Measurements from ENCODE around the gene RHBG. TPM values are rescaled to one million over a fixed set of nuclear protein-coding genes. Genes with fewer than 3 reads are reported as not detected.
"Not testable (repeated sequence)": the region's sequence is repeated elsewhere in the genome, so short reads cannot be mapped to it uniquely, and the experiment has no call there.

The RHBG gene
- total RNA-seq, 1 donor from 2014 or later = not detected

GRCh38 chr1:156365754-156366153 lies 3.3 kb upstream of the RHBG start:
- no peak for DNase-seq

- no peak for DNase-seq
Measured at GRCh38 chr1:156366378-156367166, 2.4 kb upstream of the RHBG start.

GRCh38 chr1:156367383-156368156 lies 1.4 kb upstream of the RHBG start:
- DNase-seq = no peak

GRCh38 chr1:156368157-156368658 lies 803 bp upstream of the RHBG start:
- DNase-seq = no peak

- DNase-seq = not testable (repeated sequence)
Measured at GRCh38 chr1:156369685-156370286, 775 bp downstream of the RHBG start.

GRCh38 chr1:156371553-156372264 lies 2.7 kb downstream of the RHBG start:
- peak; percentile 27 for DNase-seq

- DNase-seq = no peak
Measured at GRCh38 chr1:156372265-156372586, 3.2 kb downstream of the RHBG start.

GRCh38 chr1:156372876-156373275 lies 3.9 kb downstream of the RHBG start:
- DNase-seq = no peak

- DNase-seq = no peak
Measured at GRCh38 chr1:156373546-156373945, 4.5 kb downstream of the RHBG start.

GRCh38 chr1:156376146-156376545 lies 7.1 kb downstream of the RHBG start:
- DNase-seq = no peak

GRCh38 chr1:156376958-156377919 lies 8.2 kb downstream of the RHBG start:
- DNase-seq = no peak

GRCh38 chr1:156378557-156378956 lies 9.5 kb downstream of the RHBG start:
- no peak for DNase-seq

- DNase-seq = no peak
Measured at GRCh38 chr1:156379420-156380165, 10.6 kb downstream of the RHBG start.

- DNase-seq = no peak
Measured at GRCh38 chr1:156382561-156382960, 13.6 kb downstream of the RHBG start.

GRCh38 chr1:156383023-156383422 lies 14.0 kb downstream of the RHBG start:
- peak; percentile 81 for DNase-seq

- no peak for DNase-seq
Measured at GRCh38 chr1:156384007-156384406, 15.0 kb downstream of the RHBG start.

GRCh38 chr1:156384658-156385057 lies 15.6 kb downstream of the RHBG start:
- DNase-seq = no peak

- peak; percentile 75 for DNase-seq
Measured at GRCh38 chr1:156385534-156386031, 16.6 kb downstream of the RHBG start.

- no peak for DNase-seq
Measured at GRCh38 chr1:156386134-156386901, 17.3 kb downstream of the RHBG start.
